Measurements from ENCODE around the gene IL31RA. TPM values are rescaled to one million over a fixed set of nuclear protein-coding genes. Genes with fewer than 3 reads are reported as not detected.
A peak's percentile ranks its signal among the peaks of the same experiment; 100 is the strongest.

Gene IL31RA
- total and polyA plus RNA-seq, 2 of the 13 experiments (the other 11 are each of a cell fraction or from before 2014, with no cell fraction given) = not detected

DNA sequence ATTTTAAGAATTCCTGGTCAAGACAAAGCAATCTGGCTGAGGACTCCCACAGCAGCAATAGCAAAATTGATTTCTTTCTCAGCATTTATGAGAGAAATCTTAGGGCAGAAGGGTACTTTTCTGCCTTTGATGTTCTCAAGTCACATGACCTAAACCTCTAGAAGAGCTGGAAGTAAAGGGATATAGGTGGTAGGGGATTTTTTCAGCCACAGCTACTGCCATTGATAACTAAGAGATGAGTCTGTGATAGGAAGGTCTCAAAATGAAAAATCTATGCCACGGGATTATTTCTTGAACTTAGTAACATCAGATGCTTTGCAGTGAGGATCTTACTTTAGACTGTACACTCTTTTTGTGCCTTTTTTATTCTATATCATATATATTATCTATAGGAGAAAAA, 108.1 kb downstream of the IL31RA start:
- H3K4me2 ChIP-seq (ENCODE audit: low read depth, low read length) = no peak overlapping the region
- H3K4me1 ChIP-seq (ENCODE audit: insufficient read depth, low read length) = no peaks in the 10 kb centered on the region
- H3K4me3 ChIP-seq (replicated peaks in 1 of 3; ENCODE audit: insufficient read depth in 1 of 3, low read depth in 2 of 3, low read length in 3 of 3) = no peak overlapping the region
- H2AFZ ChIP-seq (ENCODE audit: low read length) = no peak overlapping the region
- no peak overlapping the region for H3K27ac ChIP-seq (ENCODE audit: extremely low read length, insufficient read depth, low read length)
- no peak for ATAC-seq
- WGBS (ENCODE audit: low lambda C conversion rate) = 100% methylated on average over 1 of the region's 1 CpG
- H3K9ac ChIP-seq (ENCODE audit: insufficient read depth, low read depth, low read length) = no peak overlapping the region
- H3K9me3 ChIP-seq (ENCODE audit: low read length) = no peaks in the 10 kb centered on the region
- BruUV-seq (replicated peaks) = TSS peak; percentile 39
- H4K20me1 ChIP-seq (ENCODE audit: insufficient read depth, low read length) = no peaks in the 10 kb centered on the region
- FAIRE-seq = no peak
- TF ChIP-seq HNRNPLL (IDR thresholded peaks at IDR 0.05; ENCODE audit: low read depth, low read length, poor library complexity, severe bottlenecking) = no peak
- TF ChIP-seq HOXA9 (CRISPR knock-in tag; IDR thresholded peaks at IDR 0.05; ENCODE audit: borderline replicate concordance) = no peak
- no peak for TF ChIP-seq ZNF343 (CRISPR knock-in tag; IDR thresholded peaks at IDR 0.05)
- TF ChIP-seq AGO1 (IDR thresholded peaks at IDR 0.05; ENCODE audit: low read depth, low read length, poor library complexity, severe bottlenecking) = no peak
- TF ChIP-seq ZNF251 (CRISPR knock-in tag; IDR thresholded peaks at IDR 0.05) = no peak
- TF ChIP-seq ZNF446 (CRISPR knock-in tag; IDR thresholded peaks at IDR 0.05) = no peak
- in situ Hi-C loops (cut with HindIII; ENCODE audit: extremely low pct_ligation_motif_present, low pct_unique_long_range_greater_than_20kb) (no loop called here), intact Hi-C loops (cut with micrococcal nuclease; ENCODE audit: unreplicated experiment) (no loop called here)
- H3K36me3 ChIP-seq (replicated peaks in 1 of 2; ENCODE audit: control insufficient read depth in 1 of 2, insufficient read depth in 2 of 2, low read length in 2 of 2) = peaks cover 20 to 73% of the 10 kb centered on the region in 2 experiments
- ChIA-PET POLR2A (no interaction called here), CTCF (ENCODE audit: low intra/inter-chr PET ratio, low total read pairs) (no interaction called here)
- DNase-seq (ENCODE audit: low spot score) = no peak
- no peaks in the 10 kb centered on the region for H3K79me2 ChIP-seq (ENCODE audit: insufficient read depth, low read length)
- no peaks in the 10 kb centered on the region for H3K27me3 ChIP-seq (ENCODE audit: control insufficient read depth in 1 of 2, insufficient read depth in 2 of 2, low read length in 2 of 2)

- FAIRE-seq (no peak), DNase-seq (ENCODE audit: low spot score) (no peak), ATAC-seq (no peak; the same call in 2 of the 3 replicates)
- BruUV-seq (replicated peaks) = no TSS peak
- Histone ChIP-seq H3K27me3 (ENCODE audit: control insufficient read depth in 1 of 2, insufficient read depth in 2 of 2, low read length in 2 of 2) (no peaks in the 10 kb centered on the region), H3K9ac (ENCODE audit: insufficient read depth, low read depth, low read length) (no peak overlapping the region), H3K4me2 (ENCODE audit: low read depth, low read length) (no peak overlapping the region), H3K79me2 (ENCODE audit: insufficient read depth, low read length) (no peaks in the 10 kb centered on the region), H2AFZ (ENCODE audit: low read length) (no peak overlapping the region), H3K36me3 (replicated peaks in 1 of 2; ENCODE audit: control insufficient read depth in 1 of 2, insufficient read depth in 2 of 2, low read length in 2 of 2) (peaks cover 16 to 67% of the 10 kb centered on the region in 2 experiments), H4K20me1 (ENCODE audit: insufficient read depth, low read length) (no peaks in the 10 kb centered on the region), H3K9me3 (ENCODE audit: low read length) (no peaks in the 10 kb centered on the region), H3K4me1 (ENCODE audit: insufficient read depth, low read length) (no peaks in the 10 kb centered on the region), H3K4me3 (replicated peaks in 1 of 3; ENCODE audit: insufficient read depth in 1 of 3, low read depth in 2 of 3, low read length in 3 of 3) (no peak overlapping the region), H3K27ac (ENCODE audit: extremely low read length, insufficient read depth, low read length) (no peak overlapping the region)
- TF ChIP-seq ZNF569 (CRISPR knock-in tag; IDR thresholded peaks at IDR 0.05; ENCODE audit: borderline replicate concordance) = no peak
- TF ChIP-seq, protein P1, sequence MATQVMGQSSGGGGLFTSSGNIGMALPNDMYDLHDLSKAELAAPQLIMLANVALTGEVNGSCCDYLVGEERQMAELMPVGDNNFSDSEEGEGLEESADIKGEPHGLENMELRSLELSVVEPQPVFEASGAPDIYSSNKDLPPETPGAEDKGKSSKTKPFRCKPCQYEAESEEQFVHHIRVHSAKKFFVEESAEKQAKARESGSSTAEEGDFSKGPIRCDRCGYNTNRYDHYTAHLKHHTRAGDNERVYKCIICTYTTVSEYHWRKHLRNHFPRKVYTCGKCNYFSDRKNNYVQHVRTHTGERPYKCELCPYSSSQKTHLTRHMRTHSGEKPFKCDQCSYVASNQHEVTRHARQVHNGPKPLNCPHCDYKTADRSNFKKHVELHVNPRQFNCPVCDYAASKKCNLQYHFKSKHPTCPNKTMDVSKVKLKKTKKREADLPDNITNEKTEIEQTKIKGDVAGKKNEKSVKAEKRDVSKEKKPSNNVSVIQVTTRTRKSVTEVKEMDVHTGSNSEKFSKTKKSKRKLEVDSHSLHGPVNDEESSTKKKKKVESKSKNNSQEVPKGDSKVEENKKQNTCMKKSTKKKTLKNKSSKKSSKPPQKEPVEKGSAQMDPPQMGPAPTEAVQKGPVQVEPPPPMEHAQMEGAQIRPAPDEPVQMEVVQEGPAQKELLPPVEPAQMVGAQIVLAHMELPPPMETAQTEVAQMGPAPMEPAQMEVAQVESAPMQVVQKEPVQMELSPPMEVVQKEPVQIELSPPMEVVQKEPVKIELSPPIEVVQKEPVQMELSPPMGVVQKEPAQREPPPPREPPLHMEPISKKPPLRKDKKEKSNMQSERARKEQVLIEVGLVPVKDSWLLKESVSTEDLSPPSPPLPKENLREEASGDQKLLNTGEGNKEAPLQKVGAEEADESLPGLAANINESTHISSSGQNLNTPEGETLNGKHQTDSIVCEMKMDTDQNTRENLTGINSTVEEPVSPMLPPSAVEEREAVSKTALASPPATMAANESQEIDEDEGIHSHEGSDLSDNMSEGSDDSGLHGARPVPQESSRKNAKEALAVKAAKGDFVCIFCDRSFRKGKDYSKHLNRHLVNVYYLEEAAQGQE (IDR thresholded peaks at IDR 0.05; ENCODE audit: borderline replicate concordance in 1 of 2, low read depth in 1 of 2, low read length in 2 of 2) = no peak
- in situ Hi-C loops (cut with HindIII; ENCODE audit: extremely low pct_ligation_motif_present, low pct_unique_long_range_greater_than_20kb) = no loop called here
- intact Hi-C loops (cut with micrococcal nuclease; ENCODE audit: unreplicated experiment) = no loop called here
- CTCF ChIA-PET (ENCODE audit: low intra/inter-chr PET ratio, low total read pairs) = no interaction called here
- 98% methylated on average over 7 of the region's 7 CpGs for WGBS (ENCODE audit: low lambda C conversion rate)
- POLR2A ChIA-PET = no interaction called here
Measured at GRCh38 chr5:55960779-55961178, 109.6 kb downstream of the IL31RA start.

Data from HepG2 (cell line).